GM13976 (cell line): ENCODE measurements around the gene TBC1D5.

Experiments used
- DNase-seq: peaks from one replicate; pipeline ENCODE4 v3.0.0; 2012; ENCODE audit warnings: low spot score
- CTCF ChIP-seq: IDR thresholded peaks from 2 replicates; pipeline ENCODE4 v1.5.1; 2012; ENCODE audit warnings: borderline replicate concordance, mild to moderate bottlenecking; ENCODE audit not compliant: insufficient read depth; ENCODE audit errors: extremely low read depth, missing control alignments, control extremely low read depth
- in situ Hi-C: fragments of 300-500 bp; cut with MboI; formaldehyde crosslinking; loops from one replicate; pipeline ENCODE4 v1.12.0; 2022; ENCODE audit warnings: low sequenced_read_pairs, mixed read lengths, inconsistent platforms; ENCODE audit not compliant: unreplicated experiment

The TBC1D5 gene

DNA sequence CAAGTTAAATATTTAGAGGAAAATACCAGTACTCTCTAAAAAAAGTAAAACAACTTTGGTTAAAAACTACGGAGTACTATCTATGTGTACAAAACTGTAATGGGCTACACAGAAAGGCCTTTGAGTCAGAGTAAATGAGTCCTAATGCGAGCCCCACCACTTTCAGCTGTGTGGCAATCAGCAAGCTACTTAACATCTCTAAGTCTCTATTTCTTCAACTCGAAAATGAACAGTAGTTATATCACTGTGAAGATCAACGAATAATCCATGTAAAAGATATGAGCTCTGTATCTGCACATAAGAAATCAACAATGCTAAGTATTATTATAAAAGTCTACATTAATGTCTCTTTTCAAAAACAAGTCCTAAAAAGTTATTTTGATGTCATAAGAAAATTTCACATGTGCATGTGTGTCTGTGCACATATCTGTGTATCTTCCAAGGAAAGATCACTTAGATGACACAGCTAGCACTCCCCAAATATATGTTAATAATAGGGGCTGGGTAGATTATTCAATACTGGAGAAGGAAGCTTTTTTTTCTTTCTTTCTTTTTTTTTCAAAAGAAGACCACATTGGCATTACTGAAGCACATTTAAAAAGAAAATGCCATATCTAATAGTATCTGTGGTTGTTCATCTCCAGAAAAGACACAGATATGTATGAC lies 58.8 kb downstream of the TBC1D5 start:
- DNase-seq = no peak
- no peak for TF ChIP-seq CTCF
- in situ Hi-C loops = no loop called here

DNA sequence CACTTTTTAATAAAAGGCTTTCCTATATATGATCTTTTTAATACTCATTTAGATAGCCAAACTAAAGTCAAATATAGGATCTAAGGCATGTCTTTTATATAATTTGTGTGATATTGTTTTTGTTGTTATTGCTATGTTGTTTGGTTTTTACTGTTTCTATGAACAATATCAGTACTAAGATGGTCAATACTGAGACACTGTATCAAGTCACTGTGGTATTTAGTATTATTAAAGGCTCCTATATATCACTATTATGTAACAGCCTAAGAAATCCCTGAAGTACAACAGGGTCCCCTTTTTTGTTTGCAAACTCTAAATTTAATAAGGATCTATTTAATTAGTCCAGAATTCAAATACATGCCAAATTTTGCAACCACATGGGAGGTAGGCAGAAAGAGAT lies 61.9 kb downstream of the TBC1D5 start:
- no peak for DNase-seq
- TF ChIP-seq CTCF = no peak
- in situ Hi-C loops = no loop called here

GRCh38 chr3:17678116-17678741 lies 64.2 kb downstream of the TBC1D5 start:
- DNase-seq = no peak
- no peak for TF ChIP-seq CTCF
- in situ Hi-C loops = no loop called here

GRCh38 chr3:17674082-17674686 lies 68.2 kb downstream of the TBC1D5 start:
- no peak for DNase-seq
- no peak for TF ChIP-seq CTCF
- in situ Hi-C loops = no loop called here

DNA sequence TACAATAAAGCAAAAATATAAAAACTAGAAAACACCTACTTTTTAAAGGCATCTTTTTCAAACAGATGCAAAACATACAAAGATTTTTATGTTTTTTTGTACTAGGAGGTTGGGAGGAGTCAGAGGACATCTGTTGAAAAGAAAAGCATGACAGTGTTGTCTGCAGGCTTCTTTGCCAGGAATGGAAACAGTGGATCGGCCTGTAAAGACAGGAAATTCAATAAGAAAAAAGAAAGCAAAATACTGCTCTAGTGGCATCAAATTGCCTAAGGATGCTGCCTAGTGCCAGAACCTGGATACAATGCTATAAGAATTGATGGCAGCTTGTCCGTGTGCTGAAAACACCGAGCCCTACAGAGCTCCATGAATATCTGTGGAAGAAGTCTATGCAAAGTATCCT lies 69.9 kb downstream of the TBC1D5 start:
- in situ Hi-C loops = no loop called here
- no peak for DNase-seq
- TF ChIP-seq CTCF = no peak

DNA sequence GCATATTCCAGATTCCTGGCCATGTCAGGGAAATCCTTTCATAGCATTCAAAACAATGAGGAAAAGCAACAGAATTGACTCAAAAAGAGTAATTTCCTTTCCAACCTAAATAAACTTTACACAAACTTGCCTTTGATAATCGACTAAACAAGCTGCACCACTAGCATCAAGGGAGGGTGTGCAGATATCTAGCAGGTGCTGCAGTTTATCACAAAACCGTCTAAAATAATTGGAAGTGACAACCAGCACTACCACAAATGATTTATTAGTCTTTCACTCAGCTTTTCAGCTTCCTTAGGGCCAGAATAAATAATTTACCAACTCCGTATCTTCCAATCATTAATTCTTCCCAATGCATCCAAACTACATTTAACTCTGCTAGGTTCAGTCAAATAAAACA lies 71.7 kb downstream of the TBC1D5 start:
- DNase-seq = no peak
- no peak for TF ChIP-seq CTCF
- in situ Hi-C loops = no loop called here
